KMS-11 (cell line): Measurements from ENCODE around the gene MRAP.

Experiments
- H2AFZ ChIP-seq: fragments of 200-600 bp; sonication (generic); 2 replicates; pipeline ENCODE4 v1.6.1; 2016; ENCODE audit warnings: antibody characterized with exemption, mixed run types, low read depth
- H3K27ac ChIP-seq: fragments of 200-600 bp; sonication (generic); 2 replicates; pipeline ENCODE4 v1.6.1; 2016; ENCODE audit warnings: mild to moderate bottlenecking, mixed run types
- H3K27me3 ChIP-seq: fragments of 200-600 bp; sonication (generic); 2 replicates; pipeline ENCODE4 v1.6.1; 2017; ENCODE audit warnings: mild to moderate bottlenecking, low read depth, mixed run types, moderate library complexity; ENCODE audit not compliant: insufficient read depth
- H3K36me3 ChIP-seq: fragments of 200-600 bp; sonication (generic); 2 replicates; pipeline ENCODE4 v1.6.1; 2017; ENCODE audit warnings: mild to moderate bottlenecking, mixed run types; ENCODE audit not compliant: insufficient read depth
- H3K4me1 ChIP-seq: fragments of 200-600 bp; sonication (generic); 2 replicates; pipeline ENCODE4 v1.6.1; 2016; ENCODE audit warnings: mild to moderate bottlenecking, low read depth, mixed run types; ENCODE audit not compliant: poor library complexity, severe bottlenecking
- H3K4me2 ChIP-seq: fragments of 200-600 bp; sonication (generic); 2 replicates; pipeline ENCODE4 v1.7.0; 2016; ENCODE audit warnings: mild to moderate bottlenecking, mixed run types
- H3K4me3 ChIP-seq: fragments of 200-600 bp; sonication (generic); IDR thresholded peaks from 2 replicates; pipeline ENCODE4 v1.6.1; 2017; ENCODE audit warnings: low read depth, low read length, mixed read lengths; ENCODE audit not compliant: insufficient read depth
- H3K79me2 ChIP-seq: fragments of 200-600 bp; sonication (generic); 2 replicates; pipeline ENCODE4 v1.6.1; 2016; ENCODE audit warnings: low read depth, mixed run types; ENCODE audit not compliant: insufficient read depth
- H3K9ac ChIP-seq: fragments of 200-600 bp; sonication (generic); 2 replicates; pipeline ENCODE4 v1.6.1; 2016; ENCODE audit warnings: mild to moderate bottlenecking, mixed run types
- H4K20me1 ChIP-seq: fragments of 200-600 bp; sonication (generic); 2 replicates; pipeline ENCODE4 v1.6.1; 2016; ENCODE audit warnings: mild to moderate bottlenecking, mixed run types; ENCODE audit not compliant: insufficient read depth
- CTCF ChIP-seq: fragments of 200-600 bp; sonication (generic); conservative IDR thresholded peaks from 2 replicates; pipeline ENCODE4 v1.6.1; 2017; ENCODE audit warnings: low read depth, mild to moderate bottlenecking, antibody characterized with exemption, low read length, moderate library complexity, mixed read lengths

The MRAP gene

GRCh38 chr21:32329776-32330175, 31.1 kb downstream of the MRAP start:
- H3K79me2 ChIP-seq: no peaks in the 10 kb centered on the region
- no peak overlapping the region for H3K4me3 ChIP-seq
- TF ChIP-seq CTCF: no peak
- H4K20me1 ChIP-seq: no peaks in the 10 kb centered on the region
- no peak overlapping the region for H2AFZ ChIP-seq
- H3K36me3 ChIP-seq: peaks cover 21% of the 10 kb centered on the region; the same call in 1 of the 2 replicates
- H3K4me2 ChIP-seq: no peak overlapping the region
- H3K27me3 ChIP-seq: no peaks in the 10 kb centered on the region
- no peak overlapping the region for H3K9ac ChIP-seq
- no peak overlapping the region for H3K27ac ChIP-seq
- H3K4me1 ChIP-seq: no peaks in the 10 kb centered on the region

DNA sequence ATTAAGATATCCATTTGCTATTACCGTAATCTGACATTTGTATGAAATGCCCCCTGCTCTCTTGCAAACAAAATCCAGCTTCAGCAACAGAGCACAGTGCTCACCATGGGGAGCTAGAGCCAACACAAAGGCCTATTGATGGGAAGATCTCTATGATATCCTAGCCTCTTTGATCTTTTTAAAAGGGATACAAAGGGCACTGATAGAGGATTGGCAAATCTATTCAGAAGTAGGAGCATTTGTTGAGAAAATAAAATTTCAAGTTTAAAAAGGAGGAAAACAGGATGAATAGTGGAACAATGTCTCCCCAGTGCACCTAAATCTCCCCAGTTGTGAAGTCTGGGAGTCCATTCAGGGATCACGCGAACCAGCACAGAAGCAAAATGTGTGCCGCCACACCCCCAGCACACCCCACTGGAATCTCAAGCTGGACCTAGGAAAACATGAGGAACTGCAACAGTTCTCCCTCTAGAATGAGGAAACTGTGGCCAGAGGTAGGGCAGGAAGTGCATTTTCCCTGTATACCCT, 32.2 kb downstream of the MRAP start:
- no peak overlapping the region for H3K4me2 ChIP-seq
- no peaks in the 10 kb centered on the region for H3K79me2 ChIP-seq
- no peak overlapping the region for H2AFZ ChIP-seq
- no peak overlapping the region for H3K27ac ChIP-seq
- H3K9ac ChIP-seq: no peak overlapping the region
- no peak overlapping the region for H3K4me3 ChIP-seq
- no peaks in the 10 kb centered on the region for H3K4me1 ChIP-seq
- H3K27me3 ChIP-seq: no peaks in the 10 kb centered on the region
- H3K36me3 ChIP-seq: peaks cover 21% of the 10 kb centered on the region; the same call in 1 of the 2 replicates
- no peaks in the 10 kb centered on the region for H4K20me1 ChIP-seq
- TF ChIP-seq CTCF: no peak

DNA sequence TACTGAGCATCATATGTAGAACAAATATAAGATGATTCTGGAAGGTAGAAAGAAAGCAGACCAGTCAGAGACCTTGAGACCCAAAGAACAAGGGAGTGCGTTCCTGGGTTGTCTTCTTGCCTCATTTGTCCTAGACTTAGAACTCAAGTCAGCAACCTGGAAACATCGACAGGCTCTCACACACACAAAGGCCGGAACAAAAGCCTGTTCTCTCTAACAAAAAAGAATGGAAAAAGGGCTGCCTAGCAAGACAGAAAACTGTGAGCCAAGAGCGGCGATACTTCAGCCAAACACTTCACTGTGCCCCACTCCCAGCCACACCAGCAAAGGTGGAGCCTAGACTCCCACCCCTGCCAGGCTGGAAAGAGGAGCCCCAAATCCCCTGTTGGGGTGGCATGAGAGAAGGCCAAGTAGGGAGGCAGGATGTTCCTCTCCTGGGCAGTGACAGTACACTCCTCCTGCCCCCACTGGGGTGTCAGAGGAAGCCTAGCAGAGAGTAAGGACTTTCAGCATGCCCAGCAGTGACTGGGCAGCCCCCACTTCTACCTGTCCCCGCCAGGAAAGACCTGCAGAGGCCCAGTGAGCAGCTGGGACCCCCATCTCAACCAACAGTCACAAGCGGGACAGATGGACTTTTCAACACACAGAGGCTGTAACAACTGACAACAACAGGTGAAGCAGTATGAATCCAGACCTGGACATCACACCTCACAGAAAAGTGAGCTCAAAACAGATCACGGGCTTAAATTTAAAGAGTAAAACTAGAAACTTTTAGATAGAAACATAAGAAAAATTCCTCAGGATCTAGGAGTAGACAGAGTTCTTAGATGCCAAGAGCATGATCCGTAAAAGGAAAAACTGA, 33.0 kb downstream of the MRAP start:
- Histone ChIP-seq H4K20me1 (no peaks in the 10 kb centered on the region), H3K27me3 (no peaks in the 10 kb centered on the region), H3K9ac (no peak overlapping the region), H3K36me3 (peaks cover 21% of the 10 kb centered on the region; the same call in 1 of the 2 replicates), H3K4me3 (no peak overlapping the region), H3K27ac (no peak overlapping the region), H3K4me1 (no peaks in the 10 kb centered on the region), H2AFZ (no peak overlapping the region), H3K79me2 (no peaks in the 10 kb centered on the region), H3K4me2 (no peak overlapping the region)
- TF ChIP-seq CTCF: no peak

DNA sequence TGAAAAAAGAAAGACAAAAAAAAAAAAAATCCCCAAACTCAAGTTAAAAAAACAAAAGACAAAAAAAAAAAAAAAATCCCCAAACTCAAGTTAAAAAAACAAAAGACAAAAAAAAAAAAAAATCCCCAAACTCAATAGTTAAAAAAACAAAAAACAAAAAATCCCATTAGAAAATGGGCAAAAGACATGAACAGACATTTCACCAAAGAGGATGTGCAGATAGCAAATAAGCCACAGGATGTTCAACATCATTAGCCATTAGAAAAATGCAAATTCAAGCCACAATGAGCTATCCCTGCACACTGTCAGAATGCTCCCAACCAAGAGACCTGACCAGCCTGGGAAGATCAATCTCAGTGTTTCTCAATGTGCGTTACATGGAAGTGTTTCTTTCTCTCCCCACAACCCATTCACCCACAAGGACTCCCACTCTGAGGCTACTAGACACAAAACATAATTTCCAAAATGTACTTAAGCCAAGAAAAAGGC, 33.9 kb downstream of the MRAP start:
- Histone ChIP-seq H3K36me3 (peaks cover 21% of the 10 kb centered on the region; the same call in 1 of the 2 replicates), H2AFZ (no peak overlapping the region), H3K27ac (no peak overlapping the region), H3K9ac (no peak overlapping the region), H3K4me2 (no peak overlapping the region), H3K4me3 (no peak overlapping the region), H3K4me1 (no peaks in the 10 kb centered on the region), H3K27me3 (no peaks in the 10 kb centered on the region), H3K79me2 (no peaks in the 10 kb centered on the region), H4K20me1 (no peaks in the 10 kb centered on the region)
- TF ChIP-seq CTCF: no peak
